GM12873 (cell line): ENCODE results near the gene KDM4E.

Experiments
- CTCF ChIP-seq: IDR thresholded peaks from 2 replicates; pipeline ENCODE4 v1.5.1; 2012; ENCODE audit warnings: low read depth, mild to moderate bottlenecking, moderate library complexity, low read length, control low read depth; ENCODE audit not compliant: insufficient read depth; ENCODE audit errors: missing control alignments

The KDM4E gene

GRCh38 chr11:95067039-95067840 lies 42.2 kb downstream of the KDM4E start:
- TF ChIP-seq CTCF: peak; percentile 56

- TF ChIP-seq CTCF: no peak
Observed at GRCh38 chr11:95067841-95068219, 42.8 kb downstream of the KDM4E start.

DNA sequence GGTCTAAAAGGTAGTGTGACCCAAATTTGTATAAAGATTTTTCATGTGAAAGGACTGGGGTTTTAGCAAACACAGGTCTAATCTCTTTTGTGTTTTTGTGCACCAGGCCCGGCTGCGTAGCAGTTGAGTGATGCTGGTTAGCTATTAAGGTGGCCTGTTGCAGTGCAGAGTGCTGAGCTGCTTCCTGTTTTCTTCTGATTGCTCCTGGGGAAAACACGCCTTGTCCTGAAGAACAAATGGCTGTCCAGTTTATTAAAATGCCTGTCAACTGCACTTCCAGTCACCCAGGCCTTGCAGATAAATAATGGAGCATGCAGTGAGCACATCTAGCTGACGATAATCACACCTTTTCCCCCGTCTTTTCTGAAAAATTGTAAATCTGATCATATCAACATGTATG lies 43.5 kb downstream of the KDM4E start:
- TF ChIP-seq CTCF: no peak

GRCh38 chr11:95070471-95070870 lies 45.4 kb downstream of the KDM4E start:
- no peak for TF ChIP-seq CTCF

- no peak for TF ChIP-seq CTCF
Observed at GRCh38 chr11:95072948-95073347, 47.9 kb downstream of the KDM4E start.

DNA sequence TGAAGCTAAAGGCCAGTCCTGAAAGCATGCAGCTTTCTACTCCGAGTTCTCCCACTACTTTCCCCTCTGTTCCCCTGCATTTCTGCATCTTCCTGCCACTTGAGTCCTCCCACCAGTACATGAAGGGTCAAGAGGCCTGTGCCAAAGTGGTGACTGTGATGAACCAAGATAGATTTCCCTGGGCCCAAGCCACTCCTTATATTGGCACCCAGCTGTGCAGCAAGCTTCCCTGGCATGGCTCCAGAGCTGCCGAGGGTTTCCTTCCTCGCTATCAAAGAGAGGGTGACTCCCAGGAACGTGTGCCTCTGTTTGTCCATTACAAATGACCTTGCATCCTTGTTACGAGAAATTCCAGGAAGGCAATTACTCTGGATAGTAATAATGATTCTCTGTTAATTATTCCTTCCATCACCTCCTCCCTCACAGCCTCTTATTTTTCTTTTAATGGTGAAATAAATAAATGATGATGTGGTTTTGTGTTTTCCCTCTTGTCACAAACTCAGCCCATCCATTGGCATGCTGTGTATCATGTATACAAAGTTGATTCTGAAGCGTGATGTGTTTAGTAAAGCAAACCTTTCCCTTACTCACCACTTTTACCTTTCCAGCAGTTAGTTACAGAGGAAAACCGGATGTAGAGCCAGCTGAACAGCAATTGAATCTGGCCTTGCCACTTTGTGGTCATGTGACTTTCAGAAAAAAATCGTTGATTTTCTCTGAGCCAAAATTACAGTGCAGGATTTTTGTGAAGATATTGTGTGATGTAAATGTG lies 49.9 kb downstream of the KDM4E start:
- TF ChIP-seq CTCF: no peak

- TF ChIP-seq CTCF: no peak
Observed at GRCh38 chr11:95076416-95076815, 51.4 kb downstream of the KDM4E start.
